ENCODE measurements around the gene TRPM3. TPM values are rescaled to one million over a fixed set of nuclear protein-coding genes. Genes with fewer than 3 reads are reported as not detected.
A peak's percentile ranks its signal among the peaks of the same experiment; 100 is the strongest.

TRPM3 gene
- total RNA-seq, 8 experiments from 2014 or later = 0.09 to 2.3 (median 1.4) TPM

GRCh38 chr9:70597886-70598285 is 523.5 kb downstream of the TRPM3 start:
- in situ Hi-C loops (cut with MboI; ENCODE audit: low pct_unique_long_range_greater_than_20kb in 2 of 9, low sequenced_read_pairs in 9 of 9, unreplicated experiment in 9 of 9) = loop anchor here in 4 of 9 experiments (25.0 kb wide), 4 partner anchors 111 to 261 kb away; partner anchors contain the start of gene KLF9 (in 1 of the 4)
- no peak for ATAC-seq (replicated peaks in 6 of 8)
- peaks cover 12 to 17% of the 10 kb centered on the region in 2 donors for H3K4me1 ChIP-seq (replicated peaks in 1 of 2)
- no peak overlapping the region for H3K27ac ChIP-seq
- no peak overlapping the region for H3K4me3 ChIP-seq

DNA sequence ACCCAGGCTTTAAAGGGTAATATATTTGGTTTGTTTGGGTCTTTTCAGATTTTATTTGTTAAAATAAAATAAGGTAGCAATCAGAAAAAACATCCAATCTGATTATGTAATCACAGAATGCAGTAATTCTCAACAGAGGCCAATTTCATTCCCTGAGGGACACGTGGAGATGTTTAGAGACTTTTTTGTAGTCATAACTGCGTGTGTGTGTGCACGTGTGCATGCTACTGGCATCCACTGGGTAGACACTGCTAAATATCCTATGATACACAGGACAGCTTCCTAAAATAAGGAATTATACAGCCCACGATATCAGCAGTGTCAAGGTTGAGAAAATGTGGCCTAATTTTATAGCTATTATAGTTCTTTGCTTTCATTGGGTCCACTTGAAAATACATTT is 526.2 kb downstream of the TRPM3 start:
- ATAC-seq (replicated peaks in 6 of 8) = no peak
- in situ Hi-C loops (cut with MboI; ENCODE audit: low pct_unique_long_range_greater_than_20kb in 2 of 9, low sequenced_read_pairs in 9 of 9, unreplicated experiment in 9 of 9) = loop anchor here in 4 of 9 experiments (25.0 kb wide), 4 partner anchors 108 to 258 kb away; partner anchors contain the start of gene KLF9 (in 1 of the 4)
- WGBS, 10 experiments = 25 to 93% (median 72%) methylated on average over 1 to 4 of the region's 4 CpGs
- Histone ChIP-seq H3K27ac (no peak overlapping the region), H3K4me3 (no peak overlapping the region), H3K4me1 (replicated peaks in 1 of 2) (peaks cover 0 to 8% of the 10 kb centered on the region in 2 donors)

DNA sequence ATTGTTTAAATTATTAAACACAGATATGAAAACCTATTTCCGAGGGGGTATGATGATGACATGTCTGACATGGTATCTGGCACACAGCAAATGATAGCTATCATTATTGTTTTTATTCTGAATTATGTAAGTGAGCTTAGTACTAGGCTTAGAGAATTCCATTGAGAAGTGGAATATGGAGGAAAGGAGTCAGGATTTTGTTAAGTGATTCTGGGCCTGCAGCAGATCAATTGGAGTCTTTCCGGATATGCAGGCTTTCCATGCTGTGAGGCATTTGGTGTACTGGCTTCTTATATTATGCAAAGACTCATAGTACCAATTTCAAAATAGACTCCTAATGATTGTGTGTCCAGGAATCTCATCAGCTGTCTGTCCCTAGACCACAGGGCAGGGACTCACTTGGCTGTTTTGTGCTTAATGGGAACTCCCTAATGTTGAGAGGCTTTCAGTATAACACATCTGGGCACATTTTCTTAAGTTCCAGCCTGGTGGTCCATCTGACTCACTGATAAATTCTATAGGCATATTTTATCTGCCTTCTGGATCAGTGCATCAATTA is 527.0 kb downstream of the TRPM3 start:
- 0 to 100% (median 71%) methylated on average over 1 to 2 of the region's 2 CpGs; no CpG with 5 or more reads in 1 of the 10 experiments for WGBS, 10 experiments
- Histone ChIP-seq H3K27ac (no peak overlapping the region), H3K4me1 (replicated peaks in 1 of 2) (peaks cover 0 to 8% of the 10 kb centered on the region in 2 donors), H3K4me3 (no peak overlapping the region)
- ATAC-seq (replicated peaks in 6 of 8) = peak in 3 of 8 experiments; percentile 79 to 98 (median 95)
- in situ Hi-C loops (cut with MboI; ENCODE audit: low pct_unique_long_range_greater_than_20kb in 2 of 9, low sequenced_read_pairs in 9 of 9, unreplicated experiment in 9 of 9) = loop anchor here in 4 of 9 experiments (25.0 kb wide), 4 partner anchors 107 to 257 kb away; partner anchors contain the start of gene KLF9 (in 1 of the 4)

- H3K4me1 ChIP-seq (replicated peaks in 1 of 2) = peaks cover 0 to 8% of the 10 kb centered on the region in 2 donors
- in situ Hi-C loops (cut with MboI; ENCODE audit: low pct_unique_long_range_greater_than_20kb in 2 of 9, low sequenced_read_pairs in 9 of 9, unreplicated experiment in 9 of 9) = loop anchor here in 4 of 9 experiments (25.0 kb wide), 4 partner anchors 106 to 256 kb away; partner anchors contain the start of gene KLF9 (in 1 of the 4)
- no peak for ATAC-seq (replicated peaks in 6 of 8)
- H3K4me3 ChIP-seq = no peak overlapping the region
- H3K27ac ChIP-seq = no peak overlapping the region
Observed at GRCh38 chr9:70593241-70593640, 528.2 kb downstream of the TRPM3 start.

DNA sequence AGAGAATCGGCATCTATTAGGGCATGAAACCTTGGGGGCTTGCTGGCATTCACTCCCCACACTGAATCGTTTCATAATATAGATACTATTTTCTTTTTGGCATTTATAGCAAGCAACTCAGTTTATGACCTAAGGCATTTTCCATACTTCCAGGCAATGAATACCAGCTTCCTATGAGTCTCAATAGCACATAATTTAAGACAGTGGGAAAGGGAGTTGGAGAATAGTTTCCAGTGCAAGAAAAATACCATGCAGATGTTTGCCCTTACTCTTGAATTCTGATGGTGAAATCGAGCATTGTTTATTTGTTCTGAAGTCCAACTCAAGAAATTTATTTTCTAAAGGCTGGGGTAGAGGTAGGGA is 531.1 kb downstream of the TRPM3 start:
- ATAC-seq (replicated peaks in 6 of 8) = peak in 1 of 8 experiments; percentile 58
- Histone ChIP-seq H3K4me1 (replicated peaks in 1 of 2) (peaks cover 0 to 8% of the 10 kb centered on the region in 2 donors), H3K27ac (no peak overlapping the region), H3K4me3 (no peak overlapping the region)
- in situ Hi-C loops (cut with MboI; ENCODE audit: low pct_unique_long_range_greater_than_20kb in 2 of 9, low sequenced_read_pairs in 9 of 9, unreplicated experiment in 9 of 9) = loop anchor here in 4 of 9 experiments (25.0 kb wide), 4 partner anchors 103 to 253 kb away; partner anchors contain the start of gene KLF9 (in 1 of the 4)
- 0 to 92% (median 50%) methylated on average over 1 to 3 of the region's 3 CpGs; no CpG with 5 or more reads in 1 of the 10 experiments for WGBS, 10 experiments

DNA sequence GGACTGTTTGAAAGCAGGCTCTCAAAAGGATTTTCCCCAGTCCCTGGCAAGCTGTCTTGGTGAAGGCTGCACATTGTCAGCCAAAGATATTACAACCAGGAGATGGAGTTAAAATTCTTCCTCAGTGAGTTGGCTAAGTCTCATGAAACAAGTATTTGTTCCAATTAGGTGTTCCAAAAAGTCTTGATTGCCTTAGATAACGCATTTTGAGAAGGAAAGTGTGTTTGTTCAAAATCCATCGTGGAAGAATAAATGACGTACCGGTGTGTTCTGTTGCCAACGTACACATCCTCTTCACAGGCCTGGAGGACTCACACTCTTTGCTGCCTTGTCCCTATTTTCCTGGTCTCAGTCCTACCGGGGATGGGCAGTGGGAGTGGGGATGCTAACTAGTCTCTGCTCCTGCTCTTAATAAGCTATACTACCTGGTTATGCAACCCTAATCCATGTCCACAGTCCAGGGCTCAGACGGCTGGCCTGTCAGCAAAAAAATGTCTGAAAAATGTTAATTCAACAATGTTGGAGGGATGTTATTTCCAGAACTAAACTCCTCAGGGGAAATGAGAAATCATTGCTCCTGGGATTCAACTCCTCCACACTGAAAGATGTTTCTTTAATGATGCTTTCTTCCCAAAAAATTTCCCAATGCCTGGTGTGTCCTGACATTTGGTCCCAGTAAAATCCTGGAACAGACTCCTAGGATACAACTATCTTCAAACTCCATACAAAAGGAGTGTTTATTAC is 531.7 kb downstream of the TRPM3 start:
- H3K27ac ChIP-seq = no peak overlapping the region
- no peak overlapping the region for H3K4me3 ChIP-seq
- in situ Hi-C loops (cut with MboI; ENCODE audit: low pct_unique_long_range_greater_than_20kb in 2 of 9, low sequenced_read_pairs in 9 of 9, unreplicated experiment in 9 of 9) = loop anchor here in 4 of 9 experiments (25.0 kb wide), 4 partner anchors 102 to 252 kb away; partner anchors contain the start of gene KLF9 (in 1 of the 4)
- H3K4me1 ChIP-seq (replicated peaks in 1 of 2) = peaks cover 0 to 5% of the 10 kb centered on the region in 2 donors
- ATAC-seq (replicated peaks in 6 of 8) = peak in 1 of 8 experiments; percentile 32
- 12 to 93% (median 32%) methylated on average over 1 to 6 of the region's 7 CpGs; no CpG with 5 or more reads in 2 of the 10 experiments for WGBS, 10 experiments

- Histone ChIP-seq H3K27ac (no peak overlapping the region), H3K4me3 (no peak overlapping the region), H3K4me1 (replicated peaks in 1 of 2) (no peaks in the 10 kb centered on the region)
- 47 to 100% (median 82%) methylated on average over 1 to 4 of the region's 4 CpGs; no CpG with 5 or more reads in 1 of the 10 experiments for WGBS, 10 experiments
- no peak for ATAC-seq (replicated peaks in 6 of 8)
- in situ Hi-C loops (cut with MboI; ENCODE audit: low pct_unique_long_range_greater_than_20kb in 2 of 9, low sequenced_read_pairs in 9 of 9, unreplicated experiment in 9 of 9) = loop anchor here in 4 of 9 experiments (25.0 kb wide), 4 partner anchors 102 to 252 kb away; partner anchors contain the start of gene KLF9 (in 1 of the 4)
Observed at GRCh38 chr9:70588999-70589398, 532.4 kb downstream of the TRPM3 start.

DNA sequence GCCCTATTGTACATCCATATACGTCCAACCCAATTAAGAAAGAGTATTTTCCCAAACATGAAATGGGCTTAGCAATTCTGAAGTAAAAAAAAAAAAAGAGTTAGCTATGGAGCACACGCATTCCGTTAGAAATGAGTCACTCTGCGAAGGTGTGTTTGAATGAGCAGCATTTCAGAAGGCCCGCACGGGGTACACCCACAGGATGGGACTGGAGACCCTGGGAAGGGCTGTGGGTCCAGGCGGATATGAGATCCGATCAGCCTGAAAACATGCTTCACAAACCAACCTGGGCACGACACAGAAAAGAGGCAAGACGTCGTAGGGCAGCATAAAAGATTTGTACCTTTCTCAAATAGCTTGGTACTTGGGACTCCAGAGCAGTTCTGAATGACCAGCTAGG is 533.0 kb downstream of the TRPM3 start:
- 81 to 100% (median 87%) methylated on average over 1 to 10 of the region's 11 CpGs; no CpG with 5 or more reads in 2 of the 10 experiments for WGBS, 10 experiments
- H3K27ac ChIP-seq = no peak overlapping the region
- no peak for ATAC-seq (replicated peaks in 6 of 8)
- in situ Hi-C loops (cut with MboI; ENCODE audit: low pct_unique_long_range_greater_than_20kb in 2 of 9, low sequenced_read_pairs in 9 of 9, unreplicated experiment in 9 of 9) = loop anchor here in 4 of 9 experiments (25.0 kb wide), 4 partner anchors 101 to 251 kb away; partner anchors contain the start of gene KLF9 (in 1 of the 4)
- no peak overlapping the region for H3K4me3 ChIP-seq
- H3K4me1 ChIP-seq (replicated peaks in 1 of 2) = no peaks in the 10 kb centered on the region

DNA sequence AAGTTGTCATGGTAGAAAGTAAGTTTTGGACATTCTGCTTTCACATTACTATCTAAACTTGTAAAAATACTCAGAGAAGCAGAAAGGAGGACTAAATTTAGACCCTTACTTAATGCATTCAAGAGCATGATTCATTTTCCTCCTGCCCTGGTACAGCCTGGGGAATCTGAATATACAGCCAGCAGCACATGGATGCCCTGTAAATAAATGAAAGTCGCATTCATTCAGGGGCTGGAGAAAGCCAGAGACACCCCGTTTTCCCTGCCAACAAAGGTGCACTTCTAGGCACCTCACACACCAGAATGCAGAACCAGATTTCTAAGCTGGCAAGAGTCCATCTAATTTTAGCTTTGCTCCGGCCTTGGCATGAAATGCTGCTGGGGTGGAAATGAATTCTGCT is 534.2 kb downstream of the TRPM3 start:
- peak in 4 of 8 experiments; percentile 55 to 96 (median 84) for ATAC-seq (replicated peaks in 6 of 8)
- no peak overlapping the region for H3K27ac ChIP-seq
- WGBS, 10 experiments = 0 to 79% (median 47%) methylated on average over 1 to 2 of the region's 3 CpGs; no CpG with 5 or more reads in 5 of the 10 experiments
- H3K4me3 ChIP-seq = no peak overlapping the region
- in situ Hi-C loops (cut with MboI; ENCODE audit: low pct_unique_long_range_greater_than_20kb in 2 of 9, low sequenced_read_pairs in 9 of 9, unreplicated experiment in 9 of 9) = loop anchor here in 4 of 9 experiments (25.0 kb wide), 4 partner anchors 100 to 250 kb away; partner anchors contain the start of gene KLF9 (in 1 of the 4)
- H3K4me1 ChIP-seq (replicated peaks in 1 of 2) = no peaks in the 10 kb centered on the region

- in situ Hi-C loops (cut with MboI; ENCODE audit: low pct_unique_long_range_greater_than_20kb in 2 of 9, low sequenced_read_pairs in 9 of 9, unreplicated experiment in 9 of 9) = loop anchor here in 4 of 9 experiments (25.0 kb wide), 4 partner anchors 99 to 249 kb away; partner anchors contain the start of gene KLF9 (in 1 of the 4)
- 21 to 100% (median 64%) methylated on average over 1 to 4 of the region's 4 CpGs for WGBS, 10 experiments
- Histone ChIP-seq H3K4me3 (no peak overlapping the region), H3K27ac (no peak overlapping the region), H3K4me1 (replicated peaks in 1 of 2) (no peaks in the 10 kb centered on the region)
- peak in 2 of 8 experiments; percentile 19 to 48 for ATAC-seq (replicated peaks in 6 of 8)
Observed at GRCh38 chr9:70586476-70586875, 534.9 kb downstream of the TRPM3 start.

DNA sequence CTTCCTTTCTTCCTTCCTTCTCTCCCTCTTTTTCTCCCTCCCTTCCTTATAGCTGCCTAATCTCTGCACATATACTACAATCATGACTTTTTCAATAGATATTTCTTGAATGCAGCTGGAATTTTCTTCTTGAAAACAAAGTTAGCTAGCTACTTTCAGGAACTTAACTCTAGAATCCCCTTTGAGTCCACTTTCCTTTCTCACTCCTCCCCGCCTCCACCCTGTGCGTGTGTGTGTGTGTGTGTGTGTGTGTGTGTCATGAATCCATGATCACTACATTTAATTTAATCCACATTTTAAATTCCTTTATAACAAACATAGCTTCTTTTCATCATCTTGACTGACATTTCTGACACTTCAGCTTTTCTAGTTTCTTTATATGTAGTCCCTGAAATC is 539.5 kb downstream of the TRPM3 start:
- 54 to 100% (median 95%) methylated on average over 1 to 2 of the region's 2 CpGs; no CpG with 5 or more reads in 4 of the 10 experiments for WGBS, 10 experiments
- Histone ChIP-seq H3K4me1 (replicated peaks in 1 of 2) (no peaks in the 10 kb centered on the region), H3K27ac (no peak overlapping the region), H3K4me3 (no peak overlapping the region)
- ATAC-seq (replicated peaks in 6 of 8) = no peak
- in situ Hi-C loops (cut with MboI; ENCODE audit: low pct_unique_long_range_greater_than_20kb in 2 of 9, low sequenced_read_pairs in 9 of 9, unreplicated experiment in 9 of 9) = loop anchor here in 4 of 9 experiments (25.0 kb wide), 4 partner anchors 95 to 245 kb away; partner anchors contain the start of gene KLF9 (in 1 of the 4)

GRCh38 chr9:70581214-70581954 is 540.0 kb downstream of the TRPM3 start:
- WGBS, 10 experiments = 0 to 100% (median 76%) methylated on average over 1 to 5 of the region's 7 CpGs; no CpG with 5 or more reads in 3 of the 10 experiments

More at GRCh38 chr9:70581214-70581954, 540.0 kb downstream of the TRPM3 start:
- Histone ChIP-seq H3K27ac (no peak overlapping the region), H3K4me3 (no peak overlapping the region), H3K4me1 (replicated peaks in 1 of 2) (no peaks in the 10 kb centered on the region)
- ATAC-seq (replicated peaks in 6 of 8) = peak in 3 of 8 experiments; percentile 30 to 99 (median 62)
- in situ Hi-C loops (cut with MboI; ENCODE audit: low pct_unique_long_range_greater_than_20kb in 2 of 9, low sequenced_read_pairs in 9 of 9, unreplicated experiment in 9 of 9) = loop anchor here in 4 of 9 experiments (25.0 kb wide), 4 partner anchors 94 to 244 kb away; partner anchors contain the start of gene KLF9 (in 1 of the 4)
